ENCODE measurements around the gene ADD3.

ADD3 gene

GRCh38 chr10:110036640-110037039, 28.9 kb downstream of the ADD3 start:
- H3K4me1 ChIP-seq (ENCODE audit: control insufficient read depth, insufficient read depth, low read length) = peaks cover 29% of the 10 kb centered on the region
- no peak overlapping the region for H3K4me3 ChIP-seq (ENCODE audit: low read depth, low read length)
- H3K36me3 ChIP-seq (ENCODE audit: control insufficient read depth in 2 of 2, insufficient read depth in 1 of 2, low read length in 2 of 2) = no peaks in the 10 kb centered on the region
- POLR2A ChIA-PET = interaction anchor here (0.5 kb wide), 1 partner anchor 189 kb away, joined by 3 read pairs; no protein-coding TSS in a partner anchor
- no peak overlapping the region for H3K27ac ChIP-seq (ENCODE audit: extremely low read depth, low read depth, low read length)
- H3K9me3 ChIP-seq (ENCODE audit: control insufficient read depth, insufficient read depth, low read depth, low read length) = no peaks in the 10 kb centered on the region
- no peak for TF ChIP-seq INSM2 (tag by site-specific recombination; IDR thresholded peaks at IDR 0.05)
- TF ChIP-seq ZNF776 (tag by site-specific recombination; IDR thresholded peaks at IDR 0.05; ENCODE audit: borderline replicate concordance) = no peak
- TF ChIP-seq ZNF529 (tag by site-specific recombination; IDR thresholded peaks at IDR 0.05; ENCODE audit: insufficient replicate concordance) = no peak
- TF ChIP-seq RBAK (tag by site-specific recombination; IDR thresholded peaks at IDR 0.05) = no peak
- TF ChIP-seq KLF1 (tag by site-specific recombination; IDR thresholded peaks at IDR 0.05) = 0 out of 2 replicates have a peak, but pooled peaks have one; percentile 16
- no peak for TF ChIP-seq ZNF133 (tag by site-specific recombination; IDR thresholded peaks at IDR 0.05)
- TF ChIP-seq MYNN (tag by site-specific recombination; IDR thresholded peaks at IDR 0.05; ENCODE audit: borderline replicate concordance) = no peak
- TF ChIP-seq ZNF280D (tag by site-specific recombination; IDR thresholded peaks at IDR 0.05) = no peak
- TF ChIP-seq ZFP41 (tag by site-specific recombination; IDR thresholded peaks at IDR 0.05; ENCODE audit: borderline replicate concordance) = no peak
- CTCF ChIA-PET = no interaction called here

GRCh38 chr10:110039254-110039653, 31.5 kb downstream of the ADD3 start:
- TF ChIP-seq ZNF707 (tag by site-specific recombination; IDR thresholded peaks at IDR 0.05) (no peak), SP7 (tag by site-specific recombination; IDR thresholded peaks at IDR 0.05) (0 out of 2 replicates have a peak, but pooled peaks have one; percentile 22)
- ChIA-PET CTCF (no interaction called here), POLR2A (no interaction called here)
- H3K9me3 ChIP-seq (ENCODE audit: control insufficient read depth, insufficient read depth, low read depth, low read length) = no peaks in the 10 kb centered on the region
- H3K27ac ChIP-seq (ENCODE audit: extremely low read depth, low read depth, low read length) = no peak overlapping the region
- H3K36me3 ChIP-seq (ENCODE audit: control insufficient read depth in 2 of 2, insufficient read depth in 1 of 2, low read length in 2 of 2) = no peaks in the 10 kb centered on the region
- H3K4me3 ChIP-seq (ENCODE audit: low read depth, low read length) = no peak overlapping the region
- H3K4me1 ChIP-seq (ENCODE audit: control insufficient read depth, insufficient read depth, low read length) = peaks cover 12% of the 10 kb centered on the region

- TF ChIP-seq ZNF585B (tag by site-specific recombination; IDR thresholded peaks at IDR 0.05) (no peak), ZNF555 (tag by site-specific recombination; conservative IDR thresholded peaks at IDR 0.05) (no peak)
- H3K4me1 ChIP-seq (ENCODE audit: control insufficient read depth, insufficient read depth, low read length) = peaks cover 6% of the 10 kb centered on the region
- ChIA-PET POLR2A (no interaction called here), CTCF (no interaction called here)
- no peaks in the 10 kb centered on the region for H3K9me3 ChIP-seq (ENCODE audit: control insufficient read depth, insufficient read depth, low read depth, low read length)
- no peaks in the 10 kb centered on the region for H3K36me3 ChIP-seq (ENCODE audit: control insufficient read depth in 2 of 2, insufficient read depth in 1 of 2, low read length in 2 of 2)
- no peak overlapping the region for H3K27ac ChIP-seq (ENCODE audit: extremely low read depth, low read depth, low read length)
- no peak overlapping the region for H3K4me3 ChIP-seq (ENCODE audit: low read depth, low read length)
These were observed 32.3 kb downstream of the ADD3 start for GRCh38 chr10:110040108-110040507.

Measured in HEK293 (cell line).